HG03280 (cell line): ENCODE measurements around the gene MICAL3.

Experiments
- ATAC-seq: cut with Tn5 transposase; IDR thresholded peaks from one replicate; pipeline ENCODE4 v1.9.1; 2021; ENCODE audit warnings: mild to moderate bottlenecking, moderate library complexity; ENCODE audit not compliant: unreplicated experiment

Gene MICAL3

GRCh38 chr22:17917490-17917983, 106.8 kb downstream of the MICAL3 start:
- ATAC-seq, result no peak

- ATAC-seq, result no peak
Measured at GRCh38 chr22:17916226-17916889, 108.0 kb downstream of the MICAL3 start.

- no peak for ATAC-seq
Measured at GRCh38 chr22:17915676-17916075, 108.7 kb downstream of the MICAL3 start.

- ATAC-seq, result no peak
Measured at GRCh38 chr22:17915188-17915587, 109.2 kb downstream of the MICAL3 start.

- no peak for ATAC-seq
Measured at GRCh38 chr22:17914474-17914873, 109.9 kb downstream of the MICAL3 start.

GRCh38 chr22:17913801-17914347, 110.5 kb downstream of the MICAL3 start:
- ATAC-seq, result no peak

GRCh38 chr22:17912945-17913721, 111.2 kb downstream of the MICAL3 start:
- no peak for ATAC-seq

- ATAC-seq, result no peak
Measured at GRCh38 chr22:17911887-17912286, 112.5 kb downstream of the MICAL3 start.

- no peak for ATAC-seq
Measured at GRCh38 chr22:17911312-17911705, 113.1 kb downstream of the MICAL3 start.

GRCh38 chr22:17910561-17911311, 113.6 kb downstream of the MICAL3 start:
- no peak for ATAC-seq

GRCh38 chr22:17907748-17908051, 116.7 kb downstream of the MICAL3 start:
- ATAC-seq, result no peak

- ATAC-seq, result no peak
Measured at GRCh38 chr22:17906978-17907747, 117.2 kb downstream of the MICAL3 start.

- ATAC-seq, result no peak
Measured at GRCh38 chr22:17905445-17905844, 118.9 kb downstream of the MICAL3 start.

- no peak for ATAC-seq
Measured at GRCh38 chr22:17903564-17904295, 120.6 kb downstream of the MICAL3 start.

GRCh38 chr22:17902960-17903359, 121.4 kb downstream of the MICAL3 start:
- no peak for ATAC-seq

- ATAC-seq, result no peak
Measured at GRCh38 chr22:17898375-17898774, 126.0 kb downstream of the MICAL3 start.

GRCh38 chr22:17897858-17898257, 126.5 kb downstream of the MICAL3 start:
- ATAC-seq, result no peak

GRCh38 chr22:17897426-17897825, 126.9 kb downstream of the MICAL3 start:
- ATAC-seq, result no peak

- no peak for ATAC-seq
Measured at GRCh38 chr22:17896586-17896985, 127.8 kb downstream of the MICAL3 start.
